IPS-20b (cell line): ENCODE results near the gene AMBP.

Experiments
- H3K27ac ChIP-seq: one replicate; pipeline ENCODE4 v1.5.1; 2013; ENCODE audit warnings: low read length
- H3K27me3 ChIP-seq: 2 replicates; pipeline ENCODE4 v1.6.1; 2013; ENCODE audit warnings: mild to moderate bottlenecking, low read length, inconsistent platforms; ENCODE audit not compliant: insufficient read depth
- H3K36me3 ChIP-seq: 2 replicates; pipeline ENCODE4 v1.6.1; 2013; ENCODE audit warnings: low read depth, mild to moderate bottlenecking, inconsistent platforms, low read length, moderate library complexity; ENCODE audit not compliant: insufficient read depth
- H3K4me1 ChIP-seq: 2 replicates; pipeline ENCODE4 v1.6.1; 2013; ENCODE audit warnings: mild to moderate bottlenecking, control low read depth, inconsistent platforms, low read length, moderate library complexity; ENCODE audit not compliant: insufficient read depth
- H3K4me3 ChIP-seq: 2 replicates; pipeline ENCODE4 v1.5.1; 2013; ENCODE audit warnings: mild to moderate bottlenecking, low read length, inconsistent platforms
- H3K9ac ChIP-seq: 2 replicates; pipeline ENCODE4 v1.6.1; 2013; ENCODE audit warnings: low read depth, mild to moderate bottlenecking, inconsistent platforms, low read length, moderate library complexity
- H3K9me3 ChIP-seq: 2 replicates; pipeline ENCODE4 v1.6.1; 2013; ENCODE audit warnings: mild to moderate bottlenecking, low read depth, low read length, inconsistent platforms; ENCODE audit not compliant: insufficient read depth

AMBP gene

GRCh38 chr9:114120192-114121014, 42.3 kb upstream of the AMBP start:
- Histone ChIP-seq H3K27me3 (peaks cover 3% of the 10 kb centered on the region; the same call in 1 of the 2 replicates), H3K27ac (no peak overlapping the region), H3K9me3 (no peaks in the 10 kb centered on the region), H3K36me3 (no peaks in the 10 kb centered on the region), H3K4me1 (no peaks in the 10 kb centered on the region), H3K4me3 (no peak overlapping the region), H3K9ac (no peak overlapping the region)

GRCh38 chr9:114119242-114120191, 41.4 kb upstream of the AMBP start:
- no peak overlapping the region for H3K4me3 ChIP-seq
- H3K27ac ChIP-seq: no peak overlapping the region
- no peaks in the 10 kb centered on the region for H3K4me1 ChIP-seq
- H3K9me3 ChIP-seq: no peaks in the 10 kb centered on the region
- no peak overlapping the region for H3K9ac ChIP-seq
- no peaks in the 10 kb centered on the region for H3K36me3 ChIP-seq
- peaks cover 3% of the 10 kb centered on the region; the same call in 1 of the 2 replicates for H3K27me3 ChIP-seq

- H3K9me3 ChIP-seq: no peaks in the 10 kb centered on the region
- H3K27ac ChIP-seq: no peak overlapping the region
- H3K27me3 ChIP-seq: peaks cover 7% of the 10 kb centered on the region; the same call in 1 of the 2 replicates
- no peak overlapping the region for H3K4me3 ChIP-seq
- H3K9ac ChIP-seq: no peak overlapping the region
- no peaks in the 10 kb centered on the region for H3K36me3 ChIP-seq
- H3K4me1 ChIP-seq: no peaks in the 10 kb centered on the region
These were observed 40.1 kb upstream of the AMBP start for GRCh38 chr9:114117996-114118830.

- Histone ChIP-seq H3K27me3 (peaks cover 13% of the 10 kb centered on the region), H3K36me3 (no peaks in the 10 kb centered on the region), H3K4me3 (no peak overlapping the region), H3K27ac (no peak overlapping the region), H3K9me3 (no peaks in the 10 kb centered on the region), H3K4me1 (no peaks in the 10 kb centered on the region), H3K9ac (no peak overlapping the region)
These were observed 39.5 kb upstream of the AMBP start for GRCh38 chr9:114117614-114117995.

- Histone ChIP-seq H3K27me3 (peaks cover 14% of the 10 kb centered on the region), H3K9ac (no peak overlapping the region), H3K4me3 (no peak overlapping the region), H3K36me3 (no peaks in the 10 kb centered on the region), H3K9me3 (no peaks in the 10 kb centered on the region), H3K4me1 (no peaks in the 10 kb centered on the region), H3K27ac (no peak overlapping the region)
These were observed 38.1 kb upstream of the AMBP start for GRCh38 chr9:114116126-114116747.

- H3K4me3 ChIP-seq: no peak overlapping the region
- H3K4me1 ChIP-seq: no peaks in the 10 kb centered on the region
- H3K9ac ChIP-seq: no peak overlapping the region
- H3K27ac ChIP-seq: no peak overlapping the region
- no peaks in the 10 kb centered on the region for H3K9me3 ChIP-seq
- no peaks in the 10 kb centered on the region for H3K36me3 ChIP-seq
- H3K27me3 ChIP-seq: peaks cover 14% of the 10 kb centered on the region
These were observed 37.6 kb upstream of the AMBP start for GRCh38 chr9:114115654-114116125.

- Histone ChIP-seq H3K4me1 (no peaks in the 10 kb centered on the region), H3K27me3 (peaks cover 12% of the 10 kb centered on the region), H3K4me3 (no peak overlapping the region), H3K9me3 (no peaks in the 10 kb centered on the region), H3K27ac (no peak overlapping the region), H3K9ac (no peak overlapping the region), H3K36me3 (no peaks in the 10 kb centered on the region)
These were observed 36.3 kb upstream of the AMBP start for GRCh38 chr9:114114364-114114763.

- Histone ChIP-seq H3K9ac (no peak overlapping the region), H3K36me3 (no peaks in the 10 kb centered on the region), H3K4me3 (no peak overlapping the region), H3K27me3 (peaks cover 24% of the 10 kb centered on the region), H3K27ac (no peak overlapping the region), H3K4me1 (no peaks in the 10 kb centered on the region), H3K9me3 (no peaks in the 10 kb centered on the region)
These were observed 34.9 kb upstream of the AMBP start for GRCh38 chr9:114112778-114113584.

GRCh38 chr9:114112325-114112724, 34.2 kb upstream of the AMBP start:
- Histone ChIP-seq H3K4me1 (no peaks in the 10 kb centered on the region), H3K27ac (no peak overlapping the region), H3K9me3 (no peaks in the 10 kb centered on the region), H3K36me3 (no peaks in the 10 kb centered on the region), H3K4me3 (no peak overlapping the region), H3K9ac (no peak overlapping the region), H3K27me3 (peaks cover 29% of the 10 kb centered on the region)

- Histone ChIP-seq H3K27me3 (peaks cover 39% of the 10 kb centered on the region), H3K27ac (no peak overlapping the region), H3K36me3 (no peaks in the 10 kb centered on the region), H3K4me1 (no peaks in the 10 kb centered on the region), H3K9me3 (no peaks in the 10 kb centered on the region), H3K9ac (no peak overlapping the region), H3K4me3 (no peak overlapping the region)
These were observed 32.1 kb upstream of the AMBP start for GRCh38 chr9:114110180-114110579.
